Smooth muscle cell (in vitro differentiated cells): Measurements from ENCODE around the gene SRCIN1. TPM values are rescaled to one million over a fixed set of nuclear protein-coding genes. Genes with fewer than 3 reads are reported as not detected.
"Not testable (repeated sequence)": the region's sequence is repeated elsewhere in the genome, so short reads cannot be mapped to it uniquely, and the experiment has no call there.

ENCODE experiments used
- DNase-seq: peaks from one replicate; lab custom pipeline; 2025; ENCODE audit not compliant: unreplicated experiment; lab: John Stamatoyannopoulos, UW
- H2AFZ ChIP-seq: fragments of 200-600 bp; sonication (generic); 2 replicates; pipeline ENCODE4 v1.6.0; 2016; ENCODE audit warnings: antibody characterized with exemption, low read depth, mild to moderate bottlenecking
- H3F3A ChIP-seq: fragments of 200-600 bp; sonication (generic); 2 replicates; pipeline ENCODE4 v1.6.0; 2017; ENCODE audit warnings: antibody characterized with exemption, low read depth
- H3K27ac ChIP-seq: fragments of 200-600 bp; sonication (generic); 2 replicates; pipeline ENCODE4 v1.5.1; 2016; ENCODE audit warnings: low read depth, mild to moderate bottlenecking
- H3K27me3 ChIP-seq: fragments of 200-600 bp; sonication (generic); 2 replicates; pipeline ENCODE4 v1.6.1; 2016; ENCODE audit warnings: low read depth, mild to moderate bottlenecking
- H3K36me3 ChIP-seq: fragments of 200-600 bp; sonication (generic); 2 replicates; pipeline ENCODE4 v1.5.1; 2016; ENCODE audit warnings: low read depth
- H3K4me1 ChIP-seq: fragments of 200-600 bp; sonication (generic); 2 replicates; pipeline ENCODE4 v1.5.1; 2016; ENCODE audit warnings: low read depth
- H3K4me2 ChIP-seq: fragments of 200-600 bp; sonication (generic); 2 replicates; pipeline ENCODE4 v1.6.0; 2016; ENCODE audit warnings: mild to moderate bottlenecking
- H3K4me3 ChIP-seq: fragments of 200-600 bp; sonication (generic); 2 replicates; pipeline ENCODE4 v1.5.1; 2016; ENCODE audit warnings: mild to moderate bottlenecking
- H3K79me2 ChIP-seq: fragments of 200-600 bp; sonication (generic); 2 replicates; pipeline ENCODE4 v1.6.0; 2016; ENCODE audit warnings: low read depth, mild to moderate bottlenecking
- H3K9ac ChIP-seq: fragments of 200-600 bp; sonication (generic); 2 replicates; pipeline ENCODE4 v1.6.0; 2016; ENCODE audit warnings: low read depth
- H3K9me3 ChIP-seq: fragments of 200-600 bp; sonication (generic); replicated peaks from 2 replicates; pipeline ENCODE4 v1.5.1; 2016; ENCODE audit warnings: low read depth
- H4K20me1 ChIP-seq: fragments of 200-600 bp; sonication (generic); 2 replicates; pipeline ENCODE4 v1.6.0; 2016; ENCODE audit warnings: low read depth
- WGBS: methylation state at CpG from one replicate; pipeline ENCODE4 v1.1.7; 2016; ENCODE audit warnings: low lambda C conversion rate; 5-methylcytosine and 5-hydroxymethylcytosine counted together
- polyA plus RNA-seq: library from polyadenylated mRNA; unstranded; fragments of >200 nt; fragmentation: Nextera tagmentation; extraction: Ambion mirVana; gene quantifications from 2 replicates; pipeline ENCODE4 v1.2.1, GENCODE V29; 2016
- total RNA-seq: library from RNA; depleted of rRNA; stranded (reverse); fragments of >200 nt; gene quantifications from 2 replicates; pipeline ENCODE4 v1.2.3, GENCODE V29; 2014
- TF ChIP-seq, protein P1 (sequence below): fragments of 200-600 bp; sonication (generic); IDR thresholded peaks from 2 replicates; pipeline ENCODE4 v1.5.1; 2017; ENCODE audit warnings: borderline replicate concordance, mild to moderate bottlenecking, antibody characterized with exemption; ENCODE audit not compliant: insufficient read depth, poor library complexity, severe bottlenecking

SRCIN1 gene
- total and polyA plus RNA-seq, 2 experiments from 2014 or later = 0.16 to 0.90 TPM

DNA sequence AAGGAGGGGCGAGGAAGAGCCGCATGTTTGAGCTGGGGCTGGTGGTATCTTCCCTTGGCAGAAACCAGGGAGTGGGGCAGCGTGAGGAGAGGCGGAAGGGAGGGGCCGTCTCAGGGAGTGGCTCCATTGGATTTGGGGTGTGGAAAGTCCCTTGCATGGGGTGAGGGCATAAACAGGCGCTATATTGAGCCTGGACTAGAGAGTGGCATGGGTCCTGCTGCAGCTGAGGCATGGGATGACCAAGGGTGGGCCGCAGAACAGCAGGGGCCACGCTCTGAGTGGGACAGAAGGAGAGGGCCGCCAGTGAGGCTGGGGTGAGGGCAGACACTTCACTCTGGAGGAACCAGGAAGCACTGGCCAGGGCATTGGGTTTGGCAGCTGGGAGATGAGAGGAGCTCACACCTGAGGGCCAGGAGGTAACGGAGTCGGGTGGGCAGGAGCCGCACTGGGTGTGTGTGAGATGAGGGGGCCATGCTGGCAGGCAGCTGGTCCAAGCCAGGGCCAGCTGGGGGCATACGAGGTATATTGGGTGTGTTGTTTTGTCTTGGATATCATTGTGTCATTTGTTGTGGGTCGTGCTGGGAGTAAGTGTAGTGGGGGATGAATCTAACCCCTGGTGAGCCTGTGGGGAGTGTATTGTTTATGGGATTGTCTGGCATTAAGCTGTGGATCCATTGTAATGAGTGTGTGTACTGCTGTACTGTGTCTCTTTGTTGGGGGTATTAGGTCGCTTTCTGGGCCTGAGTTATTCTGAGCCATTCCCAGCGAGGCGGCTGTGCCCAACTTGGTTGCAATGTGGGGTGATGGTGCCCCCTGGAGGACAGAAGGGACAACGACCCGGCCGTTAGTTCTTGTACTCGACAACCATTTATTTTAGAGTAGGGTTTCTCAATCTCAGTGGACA lies 121.3 kb downstream of the SRCIN1 start:
- not testable (repeated sequence) for H3K4me3 ChIP-seq, H3K27me3 ChIP-seq, H3K36me3 ChIP-seq, H3K9ac ChIP-seq, H3F3A ChIP-seq, H3K79me2 ChIP-seq, H2AFZ ChIP-seq, H3K9me3 ChIP-seq, H3K4me1 ChIP-seq, H3K27ac ChIP-seq, H3K4me2 ChIP-seq
- peak; percentile 27 for DNase-seq
- WGBS = 60% methylated on average over 21 of the region's 21 CpGs
- TF ChIP-seq, protein P1, sequence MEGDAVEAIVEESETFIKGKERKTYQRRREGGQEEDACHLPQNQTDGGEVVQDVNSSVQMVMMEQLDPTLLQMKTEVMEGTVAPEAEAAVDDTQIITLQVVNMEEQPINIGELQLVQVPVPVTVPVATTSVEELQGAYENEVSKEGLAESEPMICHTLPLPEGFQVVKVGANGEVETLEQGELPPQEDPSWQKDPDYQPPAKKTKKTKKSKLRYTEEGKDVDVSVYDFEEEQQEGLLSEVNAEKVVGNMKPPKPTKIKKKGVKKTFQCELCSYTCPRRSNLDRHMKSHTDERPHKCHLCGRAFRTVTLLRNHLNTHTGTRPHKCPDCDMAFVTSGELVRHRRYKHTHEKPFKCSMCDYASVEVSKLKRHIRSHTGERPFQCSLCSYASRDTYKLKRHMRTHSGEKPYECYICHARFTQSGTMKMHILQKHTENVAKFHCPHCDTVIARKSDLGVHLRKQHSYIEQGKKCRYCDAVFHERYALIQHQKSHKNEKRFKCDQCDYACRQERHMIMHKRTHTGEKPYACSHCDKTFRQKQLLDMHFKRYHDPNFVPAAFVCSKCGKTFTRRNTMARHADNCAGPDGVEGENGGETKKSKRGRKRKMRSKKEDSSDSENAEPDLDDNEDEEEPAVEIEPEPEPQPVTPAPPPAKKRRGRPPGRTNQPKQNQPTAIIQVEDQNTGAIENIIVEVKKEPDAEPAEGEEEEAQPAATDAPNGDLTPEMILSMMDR = peak; percentile 84
- H4K20me1 ChIP-seq = peaks cover 57% of the 10 kb centered on the region

DNA sequence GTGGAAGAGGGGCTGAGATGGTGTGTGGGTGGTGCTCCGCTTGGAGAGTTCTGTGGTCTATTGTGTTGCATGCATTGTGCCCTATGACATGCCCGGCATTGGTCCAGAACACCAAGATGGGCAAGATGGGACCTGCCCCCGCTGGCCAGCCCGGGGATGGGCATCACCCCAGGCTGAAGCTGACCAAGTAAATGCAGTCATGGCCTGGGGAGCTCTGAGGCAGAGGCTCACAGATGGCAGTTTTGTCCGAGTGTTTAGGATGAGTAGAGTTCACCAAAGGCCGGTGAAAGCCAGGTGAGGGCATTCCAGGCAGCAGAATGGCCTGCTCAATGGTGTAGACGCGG lies 123.1 kb downstream of the SRCIN1 start:
- H3K9me3 ChIP-seq, H3F3A ChIP-seq, H3K79me2 ChIP-seq, H3K9ac ChIP-seq, H2AFZ ChIP-seq, H3K4me1 ChIP-seq, H3K4me3 ChIP-seq, H3K27ac ChIP-seq, DNase-seq, H3K27me3 ChIP-seq, H3K36me3 ChIP-seq, H3K4me2 ChIP-seq: not testable (repeated sequence)
- peaks cover 49% of the 10 kb centered on the region for H4K20me1 ChIP-seq
- 97% methylated on average over 8 of the region's 8 CpGs for WGBS

DNA sequence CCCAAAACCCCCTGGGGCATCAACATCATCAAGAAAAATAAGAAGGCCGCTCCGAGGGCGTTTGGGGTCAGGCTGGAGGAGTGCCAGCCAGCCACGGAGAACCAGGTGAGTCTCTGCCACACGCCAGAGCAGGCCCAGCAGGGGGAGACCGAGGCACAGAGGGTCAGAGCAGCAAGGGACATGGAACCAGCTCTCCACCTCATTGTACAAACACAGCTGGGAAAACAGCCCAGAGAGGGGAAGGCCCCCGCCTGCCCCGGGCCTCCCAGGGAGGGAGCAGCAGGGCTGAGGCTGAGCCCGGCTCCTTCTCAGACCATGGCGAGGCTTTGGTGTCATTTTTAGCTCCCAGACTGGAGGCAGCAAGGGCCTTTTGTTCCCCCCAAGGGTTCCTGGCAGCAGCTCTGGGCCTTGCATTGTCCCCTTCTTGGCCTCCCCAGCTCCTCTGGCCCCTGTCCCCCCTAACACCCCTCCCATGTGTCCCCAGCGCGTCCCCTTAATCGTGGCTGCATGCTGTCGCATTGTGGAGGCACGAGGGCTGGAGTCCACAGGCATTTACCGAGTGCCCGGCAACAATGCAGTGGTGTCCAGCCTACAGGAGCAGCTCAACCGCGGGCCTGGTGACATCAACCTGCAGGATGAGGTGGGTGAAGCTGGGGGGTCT lies 123.6 kb downstream of the SRCIN1 start:
- not testable (repeated sequence) for H3K4me3 ChIP-seq, H2AFZ ChIP-seq, H3K9ac ChIP-seq, H3K36me3 ChIP-seq, H3K27me3 ChIP-seq, H3K9me3 ChIP-seq, H3K4me1 ChIP-seq, H3K79me2 ChIP-seq, DNase-seq, H3K4me2 ChIP-seq, H3K27ac ChIP-seq, H3F3A ChIP-seq
- peaks cover 45% of the 10 kb centered on the region for H4K20me1 ChIP-seq
- 95% methylated on average over 19 of the region's 19 CpGs for WGBS

Other genes starting within 250 kb of the SRCIN1 start
- gene ARHGAP23, start 177.5 kb downstream of the SRCIN1 start, total RNA-seq = 18.1 and 34.0 TPM in 2 replicates
- gene ARHGAP23, start 177.5 kb downstream of the SRCIN1 start, polyA plus RNA-seq = 24.9 and 30.0 TPM in 2 replicates
- gene EPOP, start 69.0 kb upstream of the SRCIN1 start, total RNA-seq = 0.85 and 1.6 TPM in 2 replicates
- gene EPOP, start 69.0 kb upstream of the SRCIN1 start, polyA plus RNA-seq = 0.24 and 0.40 TPM in 2 replicates
- 11.2 and 12.4 TPM in 2 replicates for gene MLLT6, start 99.3 kb upstream of the SRCIN1 start, total RNA-seq
- gene MLLT6, start 99.3 kb upstream of the SRCIN1 start, polyA plus RNA-seq = 4.6 and 8.1 TPM in 2 replicates
- 0.54 and 1.3 TPM in 2 replicates for gene CISD3, start 124.4 kb upstream of the SRCIN1 start, total RNA-seq
- gene CISD3, start 124.4 kb upstream of the SRCIN1 start, polyA plus RNA-seq = 15.1 and 18.1 TPM in 2 replicates
- 4.7 and 11.6 TPM in 2 replicates for gene PCGF2, start 142.4 kb upstream of the SRCIN1 start, total RNA-seq
- gene PCGF2, start 142.4 kb upstream of the SRCIN1 start, polyA plus RNA-seq = 6.1 and 11.2 TPM in 2 replicates
- 265 and 312 TPM in 2 replicates for gene PSMB3, start 146.8 kb upstream of the SRCIN1 start, total RNA-seq
- 346 and 358 TPM in 2 replicates for gene PSMB3, start 146.8 kb upstream of the SRCIN1 start, polyA plus RNA-seq
- gene PIP4K2B, start 193.6 kb upstream of the SRCIN1 start, total RNA-seq = 31.9 and 46.5 TPM in 2 replicates
- 11.1 and 13.7 TPM in 2 replicates for gene PIP4K2B, start 193.6 kb upstream of the SRCIN1 start, polyA plus RNA-seq
- 9.2 and 26.0 TPM in 2 replicates for gene CWC25, start 219.4 kb upstream of the SRCIN1 start, total RNA-seq
- 11.0 and 17.2 TPM in 2 replicates for gene CWC25, start 219.4 kb upstream of the SRCIN1 start, polyA plus RNA-seq
- gene RPL23, start 247.8 kb upstream of the SRCIN1 start, total RNA-seq = 1,675 and 1,715 TPM in 2 replicates
- 435 and 499 TPM in 2 replicates for gene RPL23, start 247.8 kb upstream of the SRCIN1 start, polyA plus RNA-seq